Endothelial cell of umbilical vein (primary cell): ENCODE results near the gene IGSF6. TPM values are rescaled to one million over a fixed set of nuclear protein-coding genes. Genes with fewer than 3 reads are reported as not detected.

Experiments
- BruUV-seq: library from RNA; stranded (reverse); fragments of 400-500 nt; replicated peaks from 2 replicates; lab custom pipeline; 2021; lab: Mats Ljungman, UMichigan
- CTCF ChIA-PET: fragments of 300-600, 350-600 bp; sonication (Branson Sonifier 250); formaldehyde crosslinking; loops from one replicate; lab custom pipeline; 2021; ENCODE audit warnings: antibody characterized with exemption, inconsistent platforms; lab: Charles Lee
- POLR2A ChIA-PET: fragments of 300-600, 350-600 bp; sonication (Branson Sonifier 250); formaldehyde crosslinking; loops from one replicate; lab custom pipeline; 2021; ENCODE audit warnings: antibody characterized with exemption, inconsistent platforms; lab: Charles Lee
- DNase-seq: peaks from one replicate; pipeline ENCODE4 v3.0.0-alpha.2; 2011; ENCODE audit warnings: low read depth, low spot score
- FAIRE-seq: peaks from 2 replicates; lab custom pipeline; 2011; peaks lifted over from hg19 to GRCh38; lab: Jason Lieb, UNC
- H2AFZ ChIP-seq: 2 replicates; pipeline ENCODE4 v1.6.0; 2012; ENCODE audit warnings: low read depth, low read length, control low read depth, inconsistent platforms
- H3K27ac ChIP-seq: 2 replicates; pipeline ENCODE4 v1.5.1; 2011; ENCODE audit warnings: low read depth, mild to moderate bottlenecking, control low read depth, low read length, moderate library complexity; ENCODE audit not compliant: insufficient read depth
- H3K27me3 ChIP-seq, 2 experiments: 2 replicates each; pipeline versions ENCODE4 v1.6.0 to v1.6.1; 2011; ENCODE audit warnings: low read length in 2 of 2, mixed read lengths in 1 of 2; ENCODE audit not compliant: control insufficient read depth in 2 of 2, insufficient read depth in 2 of 2
- H3K36me3 ChIP-seq, 2 experiments: 2 replicates in 1 of 2; 3 replicates in 1 of 2; pipeline ENCODE4 v1.5.1; 2011; ENCODE audit warnings: low read length in 2 of 2, mild to moderate bottlenecking in 1 of 2, moderate library complexity in 1 of 2; ENCODE audit not compliant: control insufficient read depth in 2 of 2, insufficient read depth in 2 of 2; ENCODE audit errors: extremely low read depth in 1 of 2
- H3K4me1 ChIP-seq: 3 replicates; pipeline ENCODE4 v1.5.1; 2011; ENCODE audit warnings: mild to moderate bottlenecking, low read length; ENCODE audit not compliant: control insufficient read depth, insufficient read depth; ENCODE audit errors: extremely low read depth
- H3K4me2 ChIP-seq: 2 replicates; pipeline ENCODE4 v1.6.1; 2011; ENCODE audit warnings: low read length, control low read depth, mixed read lengths; ENCODE audit not compliant: insufficient read depth
- H3K4me3 ChIP-seq, 3 experiments: fragments of 200-600 bp in 1 of 3; sonication (generic), shearing (Covaris generic) in 1 of 3; replicated peaks in 1 of 3; 2 replicates each; pipeline ENCODE4 v1.5.1; 2011 to 2016; ENCODE audit warnings: control low read depth in 3 of 3, low read length in 3 of 3, mild to moderate bottlenecking in 2 of 3, inconsistent platforms in 1 of 3, low read depth in 1 of 3, moderate library complexity in 1 of 3; ENCODE audit not compliant: insufficient read depth in 1 of 3
- H3K79me2 ChIP-seq: 2 replicates; pipeline ENCODE4 v1.6.0; 2012; ENCODE audit warnings: low read length, inconsistent platforms; ENCODE audit not compliant: control insufficient read depth, insufficient read depth
- H3K9ac ChIP-seq: replicated peaks from 2 replicates; pipeline ENCODE3; 2011; ENCODE audit warnings: low read length, control low read depth; ENCODE audit not compliant: insufficient read depth; ENCODE audit errors: extremely low read depth
- H3K9me1 ChIP-seq: replicated peaks from 3 replicates; pipeline ENCODE4 v1.6.0; 2011; ENCODE audit warnings: mild to moderate bottlenecking, low read length; ENCODE audit not compliant: control insufficient read depth, insufficient read depth; ENCODE audit errors: extremely low read depth
- H3K9me3 ChIP-seq: replicated peaks from 2 replicates; pipeline ENCODE4 v1.5.1; 2012; ENCODE audit warnings: low read length, inconsistent platforms; ENCODE audit not compliant: control insufficient read depth, insufficient read depth
- H4K20me1 ChIP-seq: replicated peaks from 2 replicates; pipeline ENCODE3; 2011; ENCODE audit warnings: mild to moderate bottlenecking, low read length; ENCODE audit not compliant: control insufficient read depth, insufficient read depth; ENCODE audit errors: extremely low read depth
- EZH2 ChIP-seq: IDR thresholded peaks from 2 replicates; pipeline ENCODE4 v1.6.1; 2012; ENCODE audit warnings: borderline replicate concordance, low read depth, mild to moderate bottlenecking, moderate library complexity, low read length, inconsistent platforms; ENCODE audit not compliant: severe bottlenecking
- FOS ChIP-seq: IDR thresholded peaks from 2 replicates; pipeline ENCODE4 v1.6.1; 2011; ENCODE audit warnings: mild to moderate bottlenecking, low read length, moderate library complexity, borderline replicate concordance; ENCODE audit not compliant: insufficient read depth
- JUN ChIP-seq: IDR thresholded peaks from 2 replicates; pipeline ENCODE4 v1.6.1; 2011; ENCODE audit warnings: borderline replicate concordance, low read depth; ENCODE audit not compliant: insufficient read length, insufficient read depth
- MYC ChIP-seq: IDR thresholded peaks from one replicate; pipeline ENCODE4 v1.6.1; 2011; ENCODE audit warnings: mild to moderate bottlenecking, low read depth, low read length
- dilution Hi-C: fragments of 300-500 bp; cut with MboI; formaldehyde crosslinking; loops from one replicate; pipeline ENCODE4 v1.15.0; 2019; ENCODE audit warnings: low sequenced_read_pairs; ENCODE audit not compliant: extremely low pct_ligation_motif_present
- intact Hi-C: fragments of 100-400 bp; cut with micrococcal nuclease; formaldehyde crosslinking; loops from one replicate; pipeline ENCODE4 v1.10.0; 2022
- polyA plus RNA-seq, 4 experiments: library from polyadenylated mRNA; depleted of rRNA in 3 of 4; stranded (reverse) in 3 of 4; unstranded in 1 of 4; fragments of >200 nt; gene quantifications; 2 replicates each; pipeline versions ENCODE4 v1.2.1 to v1.2.3, GENCODE V29; 2011 to 2012; ENCODE audit warnings: missing spikeins in 1 of 4
- total RNA-seq: library from RNA; stranded (reverse); gene quantifications from 2 replicates; pipeline ENCODE4 v1.2.3, GENCODE V29; 2021

The IGSF6 gene
- total and polyA plus RNA-seq, 2 donors (not counting 3 experiments of a cell fraction or from before 2014, with no cell fraction given), result not detected

DNA sequence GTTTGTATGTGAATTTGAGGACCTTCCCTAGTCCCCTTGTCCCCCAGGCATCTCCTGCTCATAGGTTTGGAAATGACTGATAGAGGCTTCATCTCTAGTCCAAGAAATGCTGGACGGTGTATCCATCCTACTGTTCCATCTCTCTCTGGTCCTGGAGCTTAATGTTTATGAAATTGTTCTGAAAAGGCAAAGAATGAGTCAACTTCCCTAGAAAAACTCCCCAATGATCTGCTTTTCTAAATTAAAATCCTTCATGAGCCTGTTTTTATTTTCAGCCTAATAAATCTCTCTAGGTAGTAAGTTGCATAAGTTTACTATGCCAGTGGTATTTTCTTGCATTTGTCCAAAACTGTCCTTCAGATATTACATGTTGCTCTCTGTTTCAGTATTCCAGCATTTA, 2.1 kb upstream of the IGSF6 start:
- DNase-seq, result no peak
- dilution Hi-C loops, result no loop called here

DNA sequence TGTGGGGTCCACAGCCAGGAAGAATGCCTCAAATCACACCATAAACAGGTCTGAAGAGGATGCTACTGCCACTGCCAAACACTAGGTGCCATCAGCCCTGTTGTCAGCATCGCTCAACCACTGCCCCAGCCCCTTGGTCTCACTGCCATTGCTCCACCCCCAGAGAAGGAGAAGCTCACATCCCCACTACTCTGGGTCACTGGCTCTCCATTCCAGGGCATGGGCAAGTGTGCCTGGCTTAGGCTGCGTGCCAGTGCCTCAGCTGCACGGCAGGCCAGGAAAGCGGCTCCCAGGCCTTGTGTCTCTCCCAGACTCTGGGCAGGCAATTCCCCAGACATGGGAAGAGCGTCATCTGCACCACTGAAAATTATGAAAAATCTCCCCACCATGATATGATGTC, 1.2 kb upstream of the IGSF6 start:
- dilution Hi-C loops, result no loop called here
- no TSS peak for BruUV-seq
- no peak for FAIRE-seq

More for the DNA sequence above, 2.1 kb upstream of the IGSF6 start:
- Histone ChIP-seq H3K4me2 (no peak overlapping the region), H3K27me3 (no peaks in the 10 kb centered on the region), H3K9me3 (no peaks in the 10 kb centered on the region), H3K4me3 (no peak overlapping the region), H3K4me1 (peaks cover 6% of the 10 kb centered on the region), H4K20me1 (no peaks in the 10 kb centered on the region), H3K9ac (no peak overlapping the region), H2AFZ (no peak overlapping the region), H3K9me1 (no peaks in the 10 kb centered on the region), H3K27ac (no peak overlapping the region), H3K36me3 (peaks cover 2% of the 10 kb centered on the region in 2 experiments), H3K79me2 (peaks cover 2% of the 10 kb centered on the region)
- peak; percentile 84 for FAIRE-seq
- POLR2A ChIA-PET, result no interaction called here
- BruUV-seq, result no TSS peak
- intact Hi-C loops, result no loop called here
- TF ChIP-seq JUN (no peak), FOS (peak; percentile 33)
- CTCF ChIA-PET, result interaction anchor here (0.7 to 1.0 kb wide), 3 partner anchors 9 to 44 kb away, joined by 3 to 7 read pairs (median 3); no protein-coding TSS in a partner anchor

More for the DNA sequence above, 1.2 kb upstream of the IGSF6 start:
- no peaks in the 10 kb centered on the region for H3K9me1 ChIP-seq
- CTCF ChIA-PET, result no interaction called here
- no peak overlapping the region for H3K27ac ChIP-seq
- no peak overlapping the region for H2AFZ ChIP-seq
- no peak for DNase-seq
- H3K9me3 ChIP-seq, result no peaks in the 10 kb centered on the region
- no peak overlapping the region for H3K9ac ChIP-seq
- H3K4me1 ChIP-seq, result peaks cover 6% of the 10 kb centered on the region
- peaks cover 2% of the 10 kb centered on the region in 2 experiments for H3K36me3 ChIP-seq
- no peaks in the 10 kb centered on the region for H3K27me3 ChIP-seq
- H3K79me2 ChIP-seq, result peaks cover 2% of the 10 kb centered on the region
- intact Hi-C loops, result no loop called here
- TF ChIP-seq MYC (no peak), EZH2 (no peak)
- H3K4me2 ChIP-seq, result no peak overlapping the region
- POLR2A ChIA-PET, result no interaction called here
- no peak overlapping the region for H3K4me3 ChIP-seq
- no peaks in the 10 kb centered on the region for H4K20me1 ChIP-seq
